Left ventricle myocardium superior (tissue), 1 donor: ENCODE measurements around the gene SSBP4. TPM values are rescaled to one million over a fixed set of nuclear protein-coding genes. Genes with fewer than 3 reads are reported as not detected.

Experiments used
- ATAC-seq: fragments of 200-7000 bp; cut with Tn5 transposase; one replicate; pipeline ENCODE4 v1.9.1; 2020; ENCODE audit warnings: mild to moderate bottlenecking, moderate library complexity
- DNase-seq: peaks from one replicate; pipeline ENCODE4 v3.0.0-alpha.2; 2020
- intact Hi-C: fragments of 100-400 bp; cut with micrococcal nuclease; formaldehyde crosslinking; loops from one replicate; pipeline ENCODE4 v1.11.0; 2022
- total RNA-seq: library from RNA; stranded (reverse); fragmentation: NEBNext Ultra II Directional; extraction: Animal tissue kit (Norgen Biotek cat#: 25700); gene quantifications from one replicate; pipeline ENCODE4 v1.2.1, GENCODE V29; 2021
- donor health status: DM: no; HTN: yes; CAD: no; lungs with severe emphysema.

The SSBP4 gene
- total RNA-seq, 1 donor from 2014 or later, result 36.4 TPM

GRCh38 chr19:18417250-18418028, 1.8 kb upstream of the SSBP4 start:
- intact Hi-C loops, result no loop called here
- peak; percentile 64 for ATAC-seq
- DNase-seq, result peak; percentile 92

GRCh38 chr19:18418029-18418482, 1.1 kb upstream of the SSBP4 start:
- intact Hi-C loops, result no loop called here
- ATAC-seq (no peak), DNase-seq (no peak)

GRCh38 chr19:18418483-18419194, 559 bp upstream of the SSBP4 start:
- peak; percentile 1 for ATAC-seq

GRCh38 chr19:18419699-18420460, 682 bp downstream of the SSBP4 start:
- intact Hi-C loops, result no loop called here
- ATAC-seq (no peak), DNase-seq (peak; percentile 59)

More at GRCh38 chr19:18418483-18419194, 559 bp upstream of the SSBP4 start:
- intact Hi-C loops, result no loop called here
- DNase-seq, result peak; percentile 73

GRCh38 chr19:18420930-18421329, 1.7 kb downstream of the SSBP4 start:
- DNase-seq (no peak), ATAC-seq (no peak)
- intact Hi-C loops, result no loop called here

- DNase-seq (no peak), ATAC-seq (no peak)
- intact Hi-C loops, result no loop called here
Observed at GRCh38 chr19:18421371-18421959, 2.3 kb downstream of the SSBP4 start.

GRCh38 chr19:18422530-18423191, 3.5 kb downstream of the SSBP4 start:
- ATAC-seq (no peak), DNase-seq (no peak)
- intact Hi-C loops, result no loop called here

- intact Hi-C loops, result no loop called here
- DNase-seq, result no peak
- no peak for ATAC-seq
Observed at GRCh38 chr19:18423258-18424020, 4.2 kb downstream of the SSBP4 start.

- ATAC-seq (no peak), DNase-seq (no peak)
- intact Hi-C loops, result no loop called here
Observed at GRCh38 chr19:18424122-18424889, 5.1 kb downstream of the SSBP4 start.

- intact Hi-C loops, result no loop called here
- no peak for ATAC-seq
Observed at GRCh38 chr19:18424890-18425514, 5.8 kb downstream of the SSBP4 start.

GRCh38 chr19:18425515-18426415, 6.6 kb downstream of the SSBP4 start:
- DNase-seq (peak; percentile 85), ATAC-seq (peak; percentile 71)
- intact Hi-C loops, result no loop called here

More at GRCh38 chr19:18424890-18425514, 5.8 kb downstream of the SSBP4 start:
- peak; percentile 35 for DNase-seq

- ATAC-seq, result peak; percentile 0
- intact Hi-C loops, result no loop called here
- no peak for DNase-seq
Observed at GRCh38 chr19:18426416-18426767, 7.2 kb downstream of the SSBP4 start.

GRCh38 chr19:18427080-18427742, 8.0 kb downstream of the SSBP4 start:
- ATAC-seq, result no peak
- intact Hi-C loops, result no loop called here

GRCh38 chr19:18427743-18428113, 8.5 kb downstream of the SSBP4 start:
- intact Hi-C loops, result no loop called here
- ATAC-seq, result no peak
- DNase-seq, result peak; percentile 34

More at GRCh38 chr19:18427080-18427742, 8.0 kb downstream of the SSBP4 start:
- peak; percentile 33 for DNase-seq

- ATAC-seq (no peak), DNase-seq (no peak)
Observed at GRCh38 chr19:18428173-18428786, 9.1 kb downstream of the SSBP4 start.

More at GRCh38 chr19:18428173-18428786, 9.1 kb downstream of the SSBP4 start:
- intact Hi-C loops, result no loop called here
